ENCODE results near the gene SALL1. TPM values are rescaled to one million over a fixed set of nuclear protein-coding genes. Genes with fewer than 3 reads are reported as not detected.

The SALL1 gene
- total and polyA plus RNA-seq, 2 of the 8 experiments (the other 6 are each of a cell fraction or from before 2014, with no cell fraction given), result 33.7 to 56.8 TPM

- 93% methylated on average over 11 of the region's 11 CpGs; no CpG with 5 or more reads in 1 of the 2 experiments for WGBS, 2 experiments (ENCODE audit: extremely low coverage in 1 of 2, insufficient coverage in 1 of 2, insufficient read length in 1 of 2, insufficient replicate concordance in 2 of 2, low coverage in 1 of 2, low lambda C conversion rate in 2 of 2, missing lambda C conversion rate in 1 of 2)
- Histone ChIP-seq H3K23me2 (ENCODE audit: low read depth, low read length) (peaks cover 11% of the 10 kb centered on the region), H3K4me3 (ENCODE audit: extremely low read depth in 1 of 4, insufficient read depth in 2 of 4, low read depth in 3 of 4, low read length in 4 of 4) (no peak overlapping the region), H3K14ac (ENCODE audit: insufficient read length) (no peak overlapping the region), H3K79me2 (ENCODE audit: control insufficient read depth in 1 of 2, insufficient read depth in 2 of 2, low read length in 2 of 2) (no peaks in the 10 kb centered on the region), H2BK20ac (ENCODE audit: low read length) (no peak overlapping the region), H3K27me3 (replicated peaks in 1 of 4; ENCODE audit: control insufficient read depth in 3 of 4, extremely low read depth in 1 of 4, insufficient read depth in 3 of 4, low read length in 3 of 4) (no peaks in the 10 kb centered on the region), H2AFZ (ENCODE audit: low read length) (no peak overlapping the region), H3K4me2 (ENCODE audit: insufficient read depth in 1 of 2, low read depth in 2 of 2, low read length in 2 of 2) (no peak overlapping the region), H4K8ac (ENCODE audit: extremely low read depth, insufficient read depth, low read length) (no peak overlapping the region), H3K9me3 (ENCODE audit: insufficient read depth in 2 of 2, low read depth in 1 of 2, low read length in 1 of 2) (no peaks in the 10 kb centered on the region), H3K4ac (replicated peaks; ENCODE audit: insufficient read length, low read depth, low read length) (peak overlapping the region; percentile 13), H2BK15ac (ENCODE audit: low read length) (no peak overlapping the region), H4K5ac (ENCODE audit: insufficient read length, low read depth, low read length) (no peak overlapping the region), H2BK120ac (replicated peaks; ENCODE audit: low read depth, low read length) (no peak overlapping the region), H3K27ac (ENCODE audit: low read depth, low read length) (no peak overlapping the region), H3K9ac (replicated peaks in 1 of 4; ENCODE audit: extremely low read depth in 1 of 4, low read depth in 3 of 4, low read length in 3 of 4) (no peak overlapping the region), H2BK12ac (ENCODE audit: low read depth, low read length) (peak overlapping the region; percentile 46; the same call in 1 of the 2 replicates), H3K56ac (replicated peaks; ENCODE audit: insufficient read length, low read depth, low read length) (no peak overlapping the region), H3K36me3 (ENCODE audit: control insufficient read depth in 2 of 4, insufficient read depth in 4 of 4, low read length in 3 of 4) (peaks cover 0 to 14% (median under 1%) of the 10 kb centered on the region in 4 experiments; a peak in 2 of 8 replicates), H3K4me1 (replicated peaks in 1 of 4; ENCODE audit: control insufficient read depth in 3 of 4, insufficient read depth in 4 of 4, low read length in 3 of 4) (peaks cover 1 to 7% (median 3%) of the 10 kb centered on the region in 4 experiments; a peak in 5 of 7 replicates), H4K20me1 (replicated peaks in 1 of 2; ENCODE audit: control insufficient read depth in 1 of 2, insufficient read depth in 2 of 2, low read length in 2 of 2) (no peaks in the 10 kb centered on the region), H3K79me1 (ENCODE audit: low read depth, low read length) (no peaks in the 10 kb centered on the region), H3K18ac (ENCODE audit: extremely low read depth, low read length) (0 out of 2 replicates have a peak overlapping the region, but pooled peaks have one; percentile 9), H2AK5ac (ENCODE audit: low read depth, low read length) (peak overlapping the region; percentile 59; the same call in 1 of the 2 replicates), H2BK5ac (ENCODE audit: low read depth, low read length) (no peak overlapping the region), H4K91ac (replicated peaks; ENCODE audit: insufficient read length, low read length) (no peak overlapping the region), H3K23ac (ENCODE audit: insufficient read length) (no peak overlapping the region)
- TF ChIP-seq RFX5 (IDR thresholded peaks at IDR 0.05; ENCODE audit: borderline replicate concordance, low read depth, low read length), result no peak
- no peak for TF ChIP-seq RBBP5 (IDR thresholded peaks at IDR 0.05; ENCODE audit: borderline replicate concordance, low read depth, low read length)
- no peak for TF ChIP-seq TAF7 (optimal IDR thresholded peaks at IDR 0.05; ENCODE audit: borderline replicate concordance, low read depth, low read length)
- FAIRE-seq (no peak), DNase-seq (ENCODE audit: low read depth in 1 of 2, low spot score in 2 of 2) (peak in 1 of 2 experiments; percentile 17)
- CTCF ChIA-PET (ENCODE audit: partially characterized antibody), result interaction anchor here (0.6 to 1.9 kb wide), 3 partner anchors 21 to 999 kb away, joined by 3 to 5 read pairs (median 4); no protein-coding TSS in a partner anchor
- POLR2A ChIA-PET (ENCODE audit: partially characterized antibody), result interaction anchor here (4.9 kb wide), 1 partner anchor 18 kb away, joined by 28 read pairs; the partner anchor contains the start of gene SALL1
Measured at GRCh38 chr16:51131619-51132018, 19.5 kb downstream of the SALL1 start.

Measured in H1 (cell line).